Measurements from ENCODE around the gene SPATS2.

SPATS2 gene

GRCh38 chr12:49338830-49339463 is 28.3 kb upstream of the SPATS2 start:
- no peak for TF ChIP-seq CTCF (conservative IDR thresholded peaks at IDR 0.05; ENCODE audit: low read length)
- no peak overlapping the region for H3K4me3 ChIP-seq (ENCODE audit: low read length)
- no peak for DNase-seq (ENCODE audit: low read depth)

- no peak for DNase-seq (ENCODE audit: low read depth)
- no peak overlapping the region for H3K4me3 ChIP-seq (ENCODE audit: low read length)
- TF ChIP-seq CTCF (conservative IDR thresholded peaks at IDR 0.05; ENCODE audit: low read length) = no peak
These were observed 27.8 kb upstream of the SPATS2 start for GRCh38 chr12:49339464-49339861.

- no peak for DNase-seq (ENCODE audit: low read depth)
- no peak for TF ChIP-seq CTCF (conservative IDR thresholded peaks at IDR 0.05; ENCODE audit: low read length)
- no peak overlapping the region for H3K4me3 ChIP-seq (ENCODE audit: low read length)
These were observed 27.0 kb upstream of the SPATS2 start for GRCh38 chr12:49340095-49340870.

- TF ChIP-seq CTCF (conservative IDR thresholded peaks at IDR 0.05; ENCODE audit: low read length) = no peak
- no peak for DNase-seq (ENCODE audit: low read depth)
- no peak overlapping the region for H3K4me3 ChIP-seq (ENCODE audit: low read length)
These were observed 26.1 kb upstream of the SPATS2 start for GRCh38 chr12:49340971-49341776.

GRCh38 chr12:49341777-49342065 is 25.5 kb upstream of the SPATS2 start:
- no peak overlapping the region for H3K4me3 ChIP-seq (ENCODE audit: low read length)
- TF ChIP-seq CTCF (conservative IDR thresholded peaks at IDR 0.05; ENCODE audit: low read length) = no peak
- DNase-seq (ENCODE audit: low read depth) = no peak

GRCh38 chr12:49342066-49342913 is 25.0 kb upstream of the SPATS2 start:
- peak overlapping the region; percentile 51 for H3K4me3 ChIP-seq (ENCODE audit: low read length)

More at GRCh38 chr12:49342066-49342913, 25.0 kb upstream of the SPATS2 start:
- TF ChIP-seq CTCF (conservative IDR thresholded peaks at IDR 0.05; ENCODE audit: low read length) = peak; percentile 65
- DNase-seq (ENCODE audit: low read depth) = peak; percentile 44
